HCT116 (cell line): Measurements from ENCODE around the gene STXBP5. TPM values are rescaled to one million over a fixed set of nuclear protein-coding genes. Genes with fewer than 3 reads are reported as not detected.

Experiments used
- ATAC-seq: fragments of 200-7000 bp; cut with Tn5 transposase; 2 replicates; pipeline ENCODE4 v1.9.1; 2020; ENCODE audit warnings: mild to moderate bottlenecking, moderate library complexity
- BruUV-seq: library from RNA; stranded (reverse); fragments of 400-500 nt; replicated peaks from 2 replicates; lab custom pipeline; 2021; lab: Mats Ljungman, UMichigan
- CTCF ChIA-PET: fragments of 300-600 bp; sonication (Branson Sonifier 250); formaldehyde crosslinking; loops from one replicate; lab custom pipeline; 2021; ENCODE audit warnings: antibody characterized with exemption; lab: Charles Lee
- POLR2A ChIA-PET: fragments of 300-600, 350-600 bp; sonication (Branson Sonifier 250); formaldehyde crosslinking; loops from one replicate; lab custom pipeline; 2021; ENCODE audit warnings: antibody characterized with exemption; lab: Charles Lee
- RAD21 ChIA-PET, 2 experiments: fragments of 300-600 bp; sonication (Branson Sonifier 250); formaldehyde crosslinking; loops; one replicate each; lab custom pipeline; 2023; ENCODE audit warnings: low total read pairs in 2 of 2; ENCODE audit not compliant: uncharacterized antibody in 2 of 2, unreplicated experiment in 2 of 2, low non-redundant PET in 1 of 2; lab: Charles Lee
- DNase-seq: peaks from one replicate; pipeline ENCODE4 v3.0.0-alpha.2; 2010; ENCODE audit warnings: low read depth, low spot score
- H2AFZ ChIP-seq: fragments of 200-600 bp; shearing (Covaris generic), sonication (generic); 2 replicates; pipeline ENCODE4 v1.6.1; 2017; ENCODE audit warnings: low read depth, mixed run types, mixed read lengths, antibody characterized with exemption, low read length; ENCODE audit not compliant: poor library complexity, severe bottlenecking
- H3K27ac ChIP-seq: 2 replicates; pipeline ENCODE4 v1.5.1; 2012; ENCODE audit warnings: low read depth, low read length
- H3K27me3 ChIP-seq: fragments of 200-600 bp; sonication (generic); 2 replicates; pipeline ENCODE4 v1.6.1; 2016; ENCODE audit warnings: mixed run types, low read length, mixed read lengths; ENCODE audit not compliant: insufficient read depth
- H3K36me3 ChIP-seq, 2 experiments: fragments of 200-500 bp in 1 of 2; fragments of 200-600 bp in 1 of 2; sonication (Bioruptor generic) in 1 of 2; sonication (generic) in 1 of 2; 2 replicates each; pipeline versions ENCODE4 v1.5.1 to v1.6.1; 2014 to 2016; ENCODE audit warnings: low read length in 2 of 2, inconsistent platforms in 1 of 2, mixed read lengths in 1 of 2, mixed run types in 1 of 2; ENCODE audit not compliant: insufficient read depth in 2 of 2, control insufficient read depth in 1 of 2
- H3K4me1 ChIP-seq, 2 experiments: fragments of 200-600 bp in 1 of 2; sonication (generic) in 1 of 2; 2 replicates each; pipeline versions ENCODE4 v1.5.1 to v1.6.1; 2012 to 2017; ENCODE audit warnings: low read length in 2 of 2, inconsistent platforms in 1 of 2, mild to moderate bottlenecking in 1 of 2, mixed read lengths in 1 of 2, mixed run types in 1 of 2, moderate library complexity in 1 of 2; ENCODE audit not compliant: insufficient read depth in 2 of 2, control insufficient read depth in 1 of 2
- H3K4me2 ChIP-seq: fragments of 200-600 bp; sonication (generic); 2 replicates; pipeline ENCODE4 v1.6.1; 2017; ENCODE audit warnings: mixed run types, low read length, mixed read lengths
- H3K4me3 ChIP-seq, 2 experiments: fragments of 200-600 bp in 1 of 2; sonication (generic) in 1 of 2; replicated peaks in 1 of 2; 2 replicates each; pipeline ENCODE4 v1.5.1; 2011 to 2016; ENCODE audit warnings: low read length in 2 of 2, control low read depth in 1 of 2, low read depth in 1 of 2, mild to moderate bottlenecking in 1 of 2, mixed read lengths in 1 of 2, mixed run types in 1 of 2
- H3K79me2 ChIP-seq: fragments of 200-600 bp; sonication (generic); 2 replicates; pipeline ENCODE4 v1.6.1; 2017; ENCODE audit warnings: mild to moderate bottlenecking, mixed run types, low read length, moderate library complexity, mixed read lengths; ENCODE audit not compliant: insufficient read depth
- H3K9ac ChIP-seq: fragments of 200-600 bp; sonication (generic); 2 replicates; pipeline ENCODE4 v1.6.1; 2016; ENCODE audit warnings: low read length, mixed read lengths
- H3K9me2 ChIP-seq: fragments of 200-600 bp; sonication (generic), shearing (Covaris generic); 2 replicates; pipeline ENCODE4 v1.6.1; 2017; ENCODE audit warnings: mixed run types, mild to moderate bottlenecking, moderate library complexity; ENCODE audit not compliant: insufficient read depth
- H3K9me3 ChIP-seq, 2 experiments: fragments of 200-500 bp in 1 of 2; fragments of 200-600 bp in 1 of 2; sonication (Bioruptor generic) in 1 of 2; sonication (generic) in 1 of 2; 2 replicates each; pipeline ENCODE4 v1.6.1; 2014 to 2017; ENCODE audit warnings: low read length in 2 of 2, mixed read lengths in 2 of 2, inconsistent platforms in 1 of 2, low read depth in 1 of 2, mild to moderate bottlenecking in 1 of 2, mixed run types in 1 of 2, moderate library complexity in 1 of 2; ENCODE audit not compliant: control insufficient read depth in 1 of 2, insufficient read depth in 1 of 2
- H4K20me1 ChIP-seq: fragments of 200-600 bp; sonication (generic), shearing (Covaris generic); 2 replicates; pipeline ENCODE4 v1.6.1; 2017; ENCODE audit warnings: mixed run types, mild to moderate bottlenecking, moderate library complexity; ENCODE audit not compliant: insufficient read depth
- EGR1 ChIP-seq: IDR thresholded peaks from 2 replicates; pipeline ENCODE4 v1.6.1; 2012; ENCODE audit warnings: low read depth
- EZH2 ChIP-seq: fragments of 200-600 bp; sonication (generic); IDR thresholded peaks from 2 replicates; pipeline ENCODE4 v1.6.1; 2017; ENCODE audit warnings: antibody characterized with exemption, mixed run types
- FOSL1 ChIP-seq: IDR thresholded peaks from 2 replicates; pipeline ENCODE4 v1.6.1; 2012; ENCODE audit warnings: low read depth
- POLR2A ChIP-seq: IDR thresholded peaks from 2 replicates; pipeline ENCODE4 v1.7.0; 2011; ENCODE audit warnings: borderline replicate concordance; ENCODE audit not compliant: insufficient read depth, insufficient read length; ENCODE audit errors: extremely low read depth
- RAD21 ChIP-seq: IDR thresholded peaks from 2 replicates; pipeline ENCODE4 v1.6.1; 2012; ENCODE audit warnings: low read depth, mild to moderate bottlenecking
- SP1 ChIP-seq: IDR thresholded peaks from 2 replicates; pipeline ENCODE4 v1.6.1; 2012; ENCODE audit warnings: low read depth
- ZFX ChIP-seq: fragments of 450-650 bp; IDR thresholded peaks from 2 replicates; pipeline ENCODE4 v1.6.1; 2017
- intact Hi-C: fragments of 100-400 bp; cut with micrococcal nuclease; formaldehyde crosslinking; loops from 2 replicates; pipeline ENCODE4 v1.10.0; 2022
- total RNA-seq: library from RNA; stranded (reverse); gene quantifications from one replicate; pipeline ENCODE4 v1.2.1, GENCODE V29; 2021; ENCODE audit not compliant: unreplicated experiment

STXBP5 gene
- total RNA-seq, 1 experiment from 2014 or later = 12.6 TPM

- DNase-seq (no peak), ATAC-seq (no peak)
- no peaks in the 10 kb centered on the region; a peak in 1 of 4 replicates for H3K9me3 ChIP-seq
- no peaks in the 10 kb centered on the region for H3K9me2 ChIP-seq
- H3K79me2 ChIP-seq = no peaks in the 10 kb centered on the region
- no peak overlapping the region for H3K9ac ChIP-seq
- no peak overlapping the region for H3K4me2 ChIP-seq
- no peak overlapping the region for H2AFZ ChIP-seq
- H4K20me1 ChIP-seq = no peaks in the 10 kb centered on the region
- H3K4me3 ChIP-seq = no peak overlapping the region
- CTCF ChIA-PET = no interaction called here
- no peaks in the 10 kb centered on the region for H3K36me3 ChIP-seq
- H3K27me3 ChIP-seq = no peaks in the 10 kb centered on the region
- POLR2A ChIA-PET = no interaction called here
- intact Hi-C loops = no loop called here
- H3K27ac ChIP-seq = no peak overlapping the region
- RAD21 ChIA-PET = no interaction called here
- no TSS peak for BruUV-seq
- TF ChIP-seq FOSL1 = no peak
- no peaks in the 10 kb centered on the region for H3K4me1 ChIP-seq
Observed at GRCh38 chr6:147407571-147407970, 203.4 kb downstream of the STXBP5 start.

GRCh38 chr6:147416622-147417021 lies 212.4 kb downstream of the STXBP5 start:
- BruUV-seq = no TSS peak
- H3K9ac ChIP-seq = no peak overlapping the region
- intact Hi-C loops = no loop called here
- H3K27me3 ChIP-seq = no peaks in the 10 kb centered on the region
- H3K4me2 ChIP-seq = no peak overlapping the region
- no peak overlapping the region for H3K4me3 ChIP-seq
- H4K20me1 ChIP-seq = no peaks in the 10 kb centered on the region
- no peaks in the 10 kb centered on the region for H3K79me2 ChIP-seq
- DNase-seq (no peak), ATAC-seq (no peak)
- H3K36me3 ChIP-seq = no peaks in the 10 kb centered on the region
- ChIA-PET RAD21 (no interaction called here), POLR2A (no interaction called here), CTCF (no interaction called here)
- H3K4me1 ChIP-seq = no peaks in the 10 kb centered on the region
- TF ChIP-seq FOSL1 (no peak), POLR2A (no peak), RAD21 (no peak), EGR1 (no peak), EZH2 (no peak), SP1 (no peak), ZFX (no peak)
- H3K27ac ChIP-seq = no peak overlapping the region
- no peaks in the 10 kb centered on the region; a peak in 1 of 4 replicates for H3K9me3 ChIP-seq
- no peaks in the 10 kb centered on the region for H3K9me2 ChIP-seq
- H2AFZ ChIP-seq = no peak overlapping the region
